ENCODE data around the gene TACC2.
A peak's percentile ranks its signal among the peaks of the same experiment; 100 is the strongest.

The TACC2 gene

DNA sequence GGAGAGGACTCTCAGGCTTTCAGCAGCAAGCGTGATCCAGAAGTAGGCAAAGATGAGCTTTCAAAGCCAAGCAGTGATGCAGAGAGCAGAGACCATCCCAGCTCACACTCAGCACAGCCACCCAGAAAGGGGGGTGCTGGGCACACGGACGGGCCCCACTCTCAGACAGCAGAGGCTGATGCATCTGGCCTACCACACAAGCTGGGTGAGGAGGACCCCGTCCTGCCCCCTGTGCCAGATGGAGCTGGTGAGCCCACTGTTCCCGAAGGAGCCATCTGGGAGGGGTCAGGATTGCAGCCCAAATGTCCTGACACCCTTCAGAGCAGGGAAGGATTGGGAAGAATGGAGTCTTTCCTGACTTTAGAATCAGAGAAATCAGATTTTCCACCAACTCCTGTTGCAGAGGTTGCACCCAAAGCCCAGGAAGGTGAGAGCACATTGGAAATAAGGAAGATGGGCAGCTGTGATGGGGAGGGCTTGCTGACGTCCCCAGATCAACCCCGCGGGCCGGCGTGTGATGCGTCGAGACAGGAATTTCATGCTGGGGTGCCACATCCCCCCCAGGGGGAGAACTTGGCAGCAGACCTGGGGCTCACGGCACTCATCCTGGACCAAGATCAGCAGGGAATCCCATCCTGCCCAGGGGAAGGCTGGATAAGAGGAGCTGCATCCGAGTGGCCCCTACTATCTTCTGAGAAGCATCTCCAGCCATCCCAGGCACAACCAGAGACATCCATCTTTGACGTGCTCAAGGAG, 95.5 kb downstream of the TACC2 start:
- H3K4me3 ChIP-seq (ENCODE audit: low read length) = no peak overlapping the region
- no peak for DNase-seq (ENCODE audit: low read depth)
- no peak for TF ChIP-seq CTCF (conservative IDR thresholded peaks at IDR 0.05; ENCODE audit: low read depth, low read length)

- no peak overlapping the region for H3K4me3 ChIP-seq (ENCODE audit: low read length)
- no peak for DNase-seq (ENCODE audit: low read depth)
- TF ChIP-seq CTCF (conservative IDR thresholded peaks at IDR 0.05; ENCODE audit: low read depth, low read length) = no peak
Measured at GRCh38 chr10:122085423-122085911, 96.5 kb downstream of the TACC2 start.

GRCh38 chr10:122086416-122087240, 97.7 kb downstream of the TACC2 start:
- H3K4me3 ChIP-seq (ENCODE audit: low read length) = no peak overlapping the region
- no peak for DNase-seq (ENCODE audit: low read depth)
- TF ChIP-seq CTCF (conservative IDR thresholded peaks at IDR 0.05; ENCODE audit: low read depth, low read length) = no peak

DNA sequence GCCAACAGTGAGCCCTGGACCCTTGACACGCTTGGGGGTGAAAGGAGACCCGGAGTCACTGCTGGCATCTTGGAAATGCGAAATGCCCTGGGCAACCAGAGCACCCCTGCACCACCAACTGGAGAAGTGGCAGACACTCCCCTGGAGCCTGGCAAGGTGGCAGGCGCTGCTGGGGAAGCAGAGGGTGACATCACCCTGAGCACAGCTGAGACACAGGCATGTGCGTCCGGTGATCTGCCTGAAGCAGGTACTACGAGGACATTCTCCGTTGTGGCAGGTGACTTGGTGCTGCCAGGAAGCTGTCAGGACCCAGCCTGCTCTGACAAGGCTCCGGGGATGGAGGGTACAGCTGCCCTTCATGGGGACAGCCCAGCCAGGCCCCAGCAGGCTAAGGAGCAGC, 98.5 kb downstream of the TACC2 start:
- no peak overlapping the region for H3K4me3 ChIP-seq (ENCODE audit: low read length)
- no peak for TF ChIP-seq CTCF (conservative IDR thresholded peaks at IDR 0.05; ENCODE audit: low read depth, low read length)
- DNase-seq (ENCODE audit: low read depth) = no peak

GRCh38 chr10:122089311-122090017, 100.5 kb downstream of the TACC2 start:
- no peak for DNase-seq (ENCODE audit: low read depth)
- no peak overlapping the region for H3K4me3 ChIP-seq (ENCODE audit: low read length)
- TF ChIP-seq CTCF (conservative IDR thresholded peaks at IDR 0.05; ENCODE audit: low read depth, low read length) = peak; percentile 5

DNA sequence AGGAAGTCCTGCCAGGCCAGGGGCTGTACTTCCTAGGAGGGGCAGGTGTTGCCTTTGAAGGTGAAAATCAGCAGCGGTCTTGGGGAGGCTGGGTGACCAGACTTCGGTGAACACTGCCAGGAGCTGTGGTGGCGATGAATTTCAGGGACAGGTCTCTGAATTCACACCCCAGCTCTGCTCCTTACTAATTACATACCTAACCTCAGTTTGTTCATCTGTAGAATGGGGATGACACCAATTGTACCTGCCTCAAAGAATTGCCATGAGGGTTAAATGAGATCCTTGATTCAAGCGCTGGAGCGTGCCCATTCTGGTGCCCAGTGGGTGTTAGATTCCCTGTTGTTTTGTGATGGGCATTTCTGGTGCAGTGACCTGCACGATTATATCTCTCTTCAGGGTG, 102.8 kb downstream of the TACC2 start:
- DNase-seq (ENCODE audit: low read depth) = no peak
- H3K4me3 ChIP-seq (ENCODE audit: low read length) = no peak overlapping the region
- no peak for TF ChIP-seq CTCF (conservative IDR thresholded peaks at IDR 0.05; ENCODE audit: low read depth, low read length)

All from retinal pigment epithelial cell (primary cell).